Measurements from ENCODE around the gene LAMA2. TPM values are rescaled to one million over a fixed set of nuclear protein-coding genes. Genes with fewer than 3 reads are reported as not detected.

Gene LAMA2
- total RNA-seq, 1 experiment from 2014 or later, result 0.04 TPM

GRCh38 chr6:128857806-128858205 lies 25.1 kb upstream of the LAMA2 start:
- H3K27me3 ChIP-seq (ENCODE audit: low read length), result no peaks in the 10 kb centered on the region
- no peaks in the 10 kb centered on the region for H3K4me1 ChIP-seq (ENCODE audit: low read length)
- no peaks in the 10 kb centered on the region for H3K79me2 ChIP-seq (ENCODE audit: low read length)
- H2AFZ ChIP-seq (ENCODE audit: low read length), result no peak overlapping the region
- DNase-seq, result no peak
- H3K27ac ChIP-seq (ENCODE audit: low read length), result no peak overlapping the region
- H3K4me3 ChIP-seq (ENCODE audit: low read length), result no peak overlapping the region
- H3K9ac ChIP-seq (ENCODE audit: low read length), result no peak overlapping the region
- H3K9me2 ChIP-seq (replicated peaks; ENCODE audit: insufficient read depth, low read length), result no peaks in the 10 kb centered on the region
- no peak overlapping the region for H3K4me2 ChIP-seq (ENCODE audit: low read depth, low read length, poor library complexity, severe bottlenecking)
- no peaks in the 10 kb centered on the region for H3K36me3 ChIP-seq (ENCODE audit: insufficient read depth, low read length)
- no peaks in the 10 kb centered on the region for H4K20me1 ChIP-seq (ENCODE audit: insufficient read depth, low read depth, low read length)
- peaks cover 11% of the 10 kb centered on the region; the same call in 1 of the 2 replicates for H3K9me3 ChIP-seq (ENCODE audit: low read length)

- no peak overlapping the region for H2AFZ ChIP-seq (ENCODE audit: low read length)
- no peak overlapping the region for H3K9ac ChIP-seq (ENCODE audit: low read length)
- DNase-seq, result no peak
- no peak overlapping the region for H3K27ac ChIP-seq (ENCODE audit: low read length)
- no peaks in the 10 kb centered on the region for H3K27me3 ChIP-seq (ENCODE audit: low read length)
- no peak overlapping the region for H3K4me3 ChIP-seq (ENCODE audit: low read length)
- H4K20me1 ChIP-seq (ENCODE audit: insufficient read depth, low read depth, low read length), result no peaks in the 10 kb centered on the region
- no peak overlapping the region for H3K4me2 ChIP-seq (ENCODE audit: low read depth, low read length, poor library complexity, severe bottlenecking)
- H3K36me3 ChIP-seq (ENCODE audit: insufficient read depth, low read length), result no peaks in the 10 kb centered on the region
- H3K4me1 ChIP-seq (ENCODE audit: low read length), result no peaks in the 10 kb centered on the region
- H3K9me2 ChIP-seq (replicated peaks; ENCODE audit: insufficient read depth, low read length), result no peaks in the 10 kb centered on the region
- no peaks in the 10 kb centered on the region for H3K79me2 ChIP-seq (ENCODE audit: low read length)
- peaks cover 14% of the 10 kb centered on the region; the same call in 1 of the 2 replicates for H3K9me3 ChIP-seq (ENCODE audit: low read length)
Measured at GRCh38 chr6:128860782-128861181, 22.2 kb upstream of the LAMA2 start.

GRCh38 chr6:128863983-128864382 lies 19.0 kb upstream of the LAMA2 start:
- Histone ChIP-seq H3K9me2 (replicated peaks; ENCODE audit: insufficient read depth, low read length) (no peaks in the 10 kb centered on the region), H3K36me3 (ENCODE audit: insufficient read depth, low read length) (no peaks in the 10 kb centered on the region), H3K79me2 (ENCODE audit: low read length) (no peaks in the 10 kb centered on the region), H3K27me3 (ENCODE audit: low read length) (no peaks in the 10 kb centered on the region), H3K4me2 (ENCODE audit: low read depth, low read length, poor library complexity, severe bottlenecking) (no peak overlapping the region), H3K4me3 (ENCODE audit: low read length) (no peak overlapping the region), H3K9me3 (ENCODE audit: low read length) (peaks cover 15% of the 10 kb centered on the region; the same call in 1 of the 2 replicates), H3K4me1 (ENCODE audit: low read length) (no peaks in the 10 kb centered on the region), H3K9ac (ENCODE audit: low read length) (no peak overlapping the region), H2AFZ (ENCODE audit: low read length) (no peak overlapping the region), H3K27ac (ENCODE audit: low read length) (no peak overlapping the region), H4K20me1 (ENCODE audit: insufficient read depth, low read depth, low read length) (no peaks in the 10 kb centered on the region)
- no peak for DNase-seq

GRCh38 chr6:128870746-128871145 lies 12.2 kb upstream of the LAMA2 start:
- Histone ChIP-seq H4K20me1 (ENCODE audit: insufficient read depth, low read depth, low read length) (no peaks in the 10 kb centered on the region), H3K4me2 (ENCODE audit: low read depth, low read length, poor library complexity, severe bottlenecking) (no peak overlapping the region), H3K27ac (ENCODE audit: low read length) (no peak overlapping the region), H3K9ac (ENCODE audit: low read length) (no peak overlapping the region), H3K4me3 (ENCODE audit: low read length) (no peak overlapping the region), H3K4me1 (ENCODE audit: low read length) (no peaks in the 10 kb centered on the region), H3K79me2 (ENCODE audit: low read length) (no peaks in the 10 kb centered on the region), H3K9me3 (ENCODE audit: low read length) (peaks cover 11% of the 10 kb centered on the region), H3K27me3 (ENCODE audit: low read length) (no peaks in the 10 kb centered on the region), H2AFZ (ENCODE audit: low read length) (no peak overlapping the region), H3K36me3 (ENCODE audit: insufficient read depth, low read length) (no peaks in the 10 kb centered on the region), H3K9me2 (replicated peaks; ENCODE audit: insufficient read depth, low read length) (no peaks in the 10 kb centered on the region)
- no peak for DNase-seq

GRCh38 chr6:128874863-128875262 lies 8.1 kb upstream of the LAMA2 start:
- Histone ChIP-seq H3K4me1 (ENCODE audit: low read length) (no peaks in the 10 kb centered on the region), H3K4me3 (ENCODE audit: low read length) (no peak overlapping the region), H3K36me3 (ENCODE audit: insufficient read depth, low read length) (no peaks in the 10 kb centered on the region), H3K9me2 (replicated peaks; ENCODE audit: insufficient read depth, low read length) (no peaks in the 10 kb centered on the region), H3K79me2 (ENCODE audit: low read length) (no peaks in the 10 kb centered on the region), H3K4me2 (ENCODE audit: low read depth, low read length, poor library complexity, severe bottlenecking) (no peak overlapping the region), H3K9ac (ENCODE audit: low read length) (no peak overlapping the region), H2AFZ (ENCODE audit: low read length) (no peak overlapping the region), H4K20me1 (ENCODE audit: insufficient read depth, low read depth, low read length) (no peaks in the 10 kb centered on the region), H3K9me3 (ENCODE audit: low read length) (peaks cover 10% of the 10 kb centered on the region), H3K27me3 (ENCODE audit: low read length) (no peaks in the 10 kb centered on the region), H3K27ac (ENCODE audit: low read length) (no peak overlapping the region)
- DNase-seq, result no peak

GRCh38 chr6:128882560-128882959 lies 378 bp upstream of the LAMA2 start:
- no peak overlapping the region for H3K4me3 ChIP-seq (ENCODE audit: low read length)
- H3K27ac ChIP-seq (ENCODE audit: low read length), result no peak overlapping the region
- no peaks in the 10 kb centered on the region for H3K79me2 ChIP-seq (ENCODE audit: low read length)
- H3K4me1 ChIP-seq (ENCODE audit: low read length), result no peaks in the 10 kb centered on the region
- no peaks in the 10 kb centered on the region for H4K20me1 ChIP-seq (ENCODE audit: insufficient read depth, low read depth, low read length)
- no peaks in the 10 kb centered on the region for H3K9me2 ChIP-seq (replicated peaks; ENCODE audit: insufficient read depth, low read length)
- no peak overlapping the region for H3K9ac ChIP-seq (ENCODE audit: low read length)
- H3K36me3 ChIP-seq (ENCODE audit: insufficient read depth, low read length), result no peaks in the 10 kb centered on the region
- H3K4me2 ChIP-seq (ENCODE audit: low read depth, low read length, poor library complexity, severe bottlenecking), result no peak overlapping the region
- no peaks in the 10 kb centered on the region for H3K27me3 ChIP-seq (ENCODE audit: low read length)
- H2AFZ ChIP-seq (ENCODE audit: low read length), result no peak overlapping the region
- peaks cover 9% of the 10 kb centered on the region for H3K9me3 ChIP-seq (ENCODE audit: low read length)
- DNase-seq, result no peak

- Histone ChIP-seq H3K9ac (ENCODE audit: low read length) (no peak overlapping the region), H3K9me3 (ENCODE audit: low read length) (peaks cover 9% of the 10 kb centered on the region), H3K4me1 (ENCODE audit: low read length) (no peaks in the 10 kb centered on the region), H2AFZ (ENCODE audit: low read length) (no peak overlapping the region), H3K4me2 (ENCODE audit: low read depth, low read length, poor library complexity, severe bottlenecking) (no peak overlapping the region), H3K4me3 (ENCODE audit: low read length) (no peak overlapping the region), H3K79me2 (ENCODE audit: low read length) (no peaks in the 10 kb centered on the region), H4K20me1 (ENCODE audit: insufficient read depth, low read depth, low read length) (no peaks in the 10 kb centered on the region), H3K9me2 (replicated peaks; ENCODE audit: insufficient read depth, low read length) (no peaks in the 10 kb centered on the region), H3K36me3 (ENCODE audit: insufficient read depth, low read length) (no peaks in the 10 kb centered on the region), H3K27me3 (ENCODE audit: low read length) (no peaks in the 10 kb centered on the region), H3K27ac (ENCODE audit: low read length) (no peak overlapping the region)
- no peak for DNase-seq
Measured at GRCh38 chr6:128883906-128884305, 968 bp downstream of the LAMA2 start.

GRCh38 chr6:128885381-128885780 lies 2.4 kb downstream of the LAMA2 start:
- H2AFZ ChIP-seq (ENCODE audit: low read length), result no peak overlapping the region
- H3K9me2 ChIP-seq (replicated peaks; ENCODE audit: insufficient read depth, low read length), result no peaks in the 10 kb centered on the region
- no peaks in the 10 kb centered on the region for H3K4me1 ChIP-seq (ENCODE audit: low read length)
- no peak overlapping the region for H3K4me3 ChIP-seq (ENCODE audit: low read length)
- no peaks in the 10 kb centered on the region for H3K79me2 ChIP-seq (ENCODE audit: low read length)
- no peak overlapping the region for H3K27ac ChIP-seq (ENCODE audit: low read length)
- DNase-seq, result no peak
- H4K20me1 ChIP-seq (ENCODE audit: insufficient read depth, low read depth, low read length), result no peaks in the 10 kb centered on the region
- no peaks in the 10 kb centered on the region for H3K27me3 ChIP-seq (ENCODE audit: low read length)
- peaks cover 9% of the 10 kb centered on the region; the same call in 1 of the 2 replicates for H3K9me3 ChIP-seq (ENCODE audit: low read length)
- H3K9ac ChIP-seq (ENCODE audit: low read length), result no peak overlapping the region
- H3K36me3 ChIP-seq (ENCODE audit: insufficient read depth, low read length), result no peaks in the 10 kb centered on the region
- no peak overlapping the region for H3K4me2 ChIP-seq (ENCODE audit: low read depth, low read length, poor library complexity, severe bottlenecking)

- Histone ChIP-seq H4K20me1 (ENCODE audit: insufficient read depth, low read depth, low read length) (no peaks in the 10 kb centered on the region), H3K9ac (ENCODE audit: low read length) (no peak overlapping the region), H3K9me3 (ENCODE audit: low read length) (peaks cover 9% of the 10 kb centered on the region; the same call in 1 of the 2 replicates), H3K36me3 (ENCODE audit: insufficient read depth, low read length) (no peaks in the 10 kb centered on the region), H3K27me3 (ENCODE audit: low read length) (no peaks in the 10 kb centered on the region), H3K9me2 (replicated peaks; ENCODE audit: insufficient read depth, low read length) (no peaks in the 10 kb centered on the region), H3K4me2 (ENCODE audit: low read depth, low read length, poor library complexity, severe bottlenecking) (no peak overlapping the region), H2AFZ (ENCODE audit: low read length) (no peak overlapping the region), H3K4me3 (ENCODE audit: low read length) (no peak overlapping the region), H3K4me1 (ENCODE audit: low read length) (no peaks in the 10 kb centered on the region), H3K79me2 (ENCODE audit: low read length) (no peaks in the 10 kb centered on the region), H3K27ac (ENCODE audit: low read length) (no peak overlapping the region)
- no peak for DNase-seq
Measured at GRCh38 chr6:128886706-128887105, 3.8 kb downstream of the LAMA2 start.
